Stimulated activated CD4-positive, alpha-beta T cell treated with anti-CD3 and anti-CD28 coated beads, Interleukin-12 subunit alpha, Interleukin-12 subunit beta, amount 100 ng/mL, for 24 hours (primary cell): ENCODE data around the gene SMAP2.
A peak's percentile ranks its signal among the peaks of the same experiment; 100 is the strongest.
"Not testable (repeated sequence)": the region's sequence is repeated elsewhere in the genome, so short reads cannot be mapped to it uniquely, and the experiment has no call there.

Source experiments
- DNase-seq, 2 experiments: peaks; one replicate each; pipeline ENCODE4 v3.0.0-alpha.2; 2020; ENCODE audit warnings: low read depth in 2 of 2

Gene SMAP2

DNA sequence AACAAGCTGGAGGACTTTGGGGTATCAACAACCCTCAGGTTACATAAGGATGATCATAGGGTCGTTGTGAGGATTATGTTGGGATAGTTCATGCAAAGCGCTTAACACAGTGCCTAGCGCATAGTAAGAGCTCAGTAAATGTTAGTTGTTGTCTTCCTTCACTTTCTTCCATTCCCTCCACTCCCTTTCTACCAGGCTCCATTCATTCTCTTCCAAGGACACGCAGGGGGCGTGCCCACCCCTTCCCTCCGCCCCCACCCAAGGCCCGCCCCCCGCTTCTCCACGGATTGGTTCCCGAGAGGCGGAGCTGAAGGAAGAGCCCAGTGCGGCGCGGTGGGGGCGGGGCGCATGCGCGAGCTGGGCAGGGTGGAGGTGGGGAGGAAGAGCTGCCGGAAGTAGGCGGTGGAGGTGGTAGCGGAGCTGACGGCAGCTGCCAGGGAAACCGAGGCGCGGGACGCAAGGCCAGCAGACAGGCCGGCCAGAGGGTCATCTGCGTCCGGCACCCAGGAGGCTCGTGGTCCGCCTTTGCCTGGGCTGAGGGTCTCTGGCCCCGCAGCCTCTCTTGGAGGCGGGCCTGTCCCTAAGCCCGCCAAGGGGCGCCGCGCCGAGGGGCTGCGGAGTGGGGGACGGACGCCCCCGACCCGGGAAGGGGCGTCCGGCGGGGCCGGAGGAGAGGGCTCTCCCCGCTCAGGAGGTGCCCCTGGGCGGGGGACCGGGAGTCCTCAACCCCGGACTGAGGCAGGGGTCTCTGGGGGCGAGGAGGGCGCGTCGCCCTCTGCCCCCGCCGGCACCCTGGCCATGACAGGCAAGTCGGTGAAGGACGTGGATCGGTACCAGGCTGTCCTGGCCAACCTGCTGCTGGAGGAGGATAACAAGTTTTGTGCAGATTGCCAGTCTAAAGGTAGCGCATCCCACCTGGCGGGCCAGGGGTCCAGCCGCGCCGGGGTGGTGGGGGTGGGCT lies at the start of gene SMAP2:
SMAP2 (plus strand) TSS at position 405 of the 961 bp plus-strand sequence; CDS start at position 799, 394 bp downstream.
- peak; percentile 91 to 95 for DNase-seq

GRCh38 chr1:40331403-40331802 lies 42.1 kb upstream of the SMAP2 start:
- not testable (repeated sequence) for DNase-seq

GRCh38 chr1:40332695-40333094 lies 40.8 kb upstream of the SMAP2 start:
- DNase-seq: no peak

DNA sequence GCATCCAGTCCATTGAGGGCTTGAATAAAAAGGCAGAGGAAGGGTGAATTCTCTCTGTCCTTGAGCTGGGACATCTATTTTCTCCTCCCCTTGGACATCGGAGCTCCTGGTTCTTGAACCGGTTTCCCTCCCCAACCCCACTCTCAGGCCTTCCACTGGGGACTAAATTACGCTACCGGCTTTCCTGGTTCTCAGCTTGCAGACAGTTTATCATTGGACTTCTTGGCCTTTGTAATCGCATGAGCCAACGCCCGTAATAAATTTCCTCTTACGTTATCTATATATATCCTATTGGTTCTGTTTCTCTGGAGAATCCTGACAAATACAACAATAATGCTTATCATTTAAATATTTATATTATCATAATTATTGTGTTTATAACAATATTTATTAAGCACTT lies 36.1 kb upstream of the SMAP2 start:
- DNase-seq: no peak

GRCh38 chr1:40338745-40339419 lies 34.6 kb upstream of the SMAP2 start:
- DNase-seq: peak; percentile 77 to 87

DNA sequence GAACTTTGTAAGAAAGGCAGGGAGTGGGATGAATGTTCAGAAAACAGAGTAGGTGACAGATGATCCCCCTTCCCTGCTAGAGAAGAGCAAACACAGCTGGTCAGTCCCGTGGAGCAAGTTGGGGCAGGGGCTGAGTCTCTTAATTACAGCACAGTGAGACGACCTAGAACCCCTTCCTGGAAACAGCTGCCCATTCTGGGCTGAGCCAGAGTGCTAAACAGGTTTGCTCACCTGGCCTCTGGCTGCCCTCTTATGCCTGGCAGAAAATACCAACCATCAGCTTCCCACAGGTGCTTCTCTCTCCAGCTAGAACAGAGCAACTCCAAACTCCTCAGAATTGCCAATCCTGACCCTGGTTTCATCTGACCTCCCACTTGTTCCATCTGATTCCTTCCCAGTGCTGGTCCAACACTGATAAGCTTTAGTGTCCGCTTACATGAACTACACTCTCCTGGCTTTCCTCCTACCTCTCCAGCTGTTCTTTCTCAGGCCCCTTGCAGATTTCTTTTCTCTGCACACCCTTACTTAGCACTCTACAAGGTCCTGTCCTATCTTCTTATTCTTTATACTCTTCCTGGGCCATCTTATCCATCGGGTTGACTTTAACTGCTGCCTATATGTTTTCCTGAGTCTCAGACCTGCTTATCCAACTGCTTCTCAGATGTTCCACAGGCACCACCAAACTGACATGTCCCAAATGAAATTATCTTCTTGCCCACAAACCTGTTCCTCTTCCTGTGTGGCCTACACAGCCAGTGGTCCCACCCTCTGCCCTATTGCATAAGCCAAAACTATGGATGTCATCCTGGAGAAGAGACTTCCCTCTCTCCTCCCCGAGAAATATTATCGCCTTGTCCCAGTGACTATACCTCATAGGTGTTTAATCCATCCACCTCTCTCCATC lies 33.9 kb upstream of the SMAP2 start:
- DNase-seq: no peak

- no peak for DNase-seq
Observed at GRCh38 chr1:40341491-40342380, 31.8 kb upstream of the SMAP2 start.

DNA sequence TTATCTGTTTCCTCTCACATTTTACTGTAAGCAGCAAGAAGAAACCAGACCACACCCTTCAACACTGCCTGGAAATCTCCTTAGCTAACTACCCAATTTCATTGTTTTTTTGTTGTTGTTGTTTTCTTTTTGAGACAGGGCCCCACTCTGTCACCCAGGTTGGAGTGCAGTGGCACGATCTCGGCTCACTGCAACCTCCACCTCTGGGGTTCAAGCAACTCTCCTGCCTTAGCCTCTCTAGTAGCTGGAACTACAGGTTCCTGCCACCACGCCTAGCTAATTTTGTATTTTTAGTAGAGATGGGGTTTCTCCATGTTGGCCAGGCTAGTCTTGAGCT lies 31.2 kb upstream of the SMAP2 start:
- DNase-seq: not testable (repeated sequence)

DNA sequence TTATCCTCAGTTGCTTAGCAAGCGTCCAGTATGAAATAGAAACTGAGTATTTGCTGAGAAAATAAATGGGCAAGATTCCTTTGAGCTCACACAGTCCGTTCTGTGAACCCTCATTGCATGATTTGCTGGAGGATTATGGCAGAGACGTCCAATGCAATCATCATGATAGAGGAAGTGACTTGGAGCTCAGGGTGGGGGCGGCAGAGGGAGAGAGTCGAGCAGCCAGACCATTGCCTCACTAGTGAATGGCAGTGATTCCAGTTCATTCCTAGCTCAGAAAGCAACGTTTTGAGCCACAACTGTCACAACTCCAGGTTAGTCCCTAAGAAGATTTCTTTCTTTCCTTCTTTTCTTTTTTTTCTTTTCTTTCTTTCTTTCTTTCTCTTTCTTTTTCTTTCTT lies 28.9 kb upstream of the SMAP2 start:
- no peak for DNase-seq

DNA sequence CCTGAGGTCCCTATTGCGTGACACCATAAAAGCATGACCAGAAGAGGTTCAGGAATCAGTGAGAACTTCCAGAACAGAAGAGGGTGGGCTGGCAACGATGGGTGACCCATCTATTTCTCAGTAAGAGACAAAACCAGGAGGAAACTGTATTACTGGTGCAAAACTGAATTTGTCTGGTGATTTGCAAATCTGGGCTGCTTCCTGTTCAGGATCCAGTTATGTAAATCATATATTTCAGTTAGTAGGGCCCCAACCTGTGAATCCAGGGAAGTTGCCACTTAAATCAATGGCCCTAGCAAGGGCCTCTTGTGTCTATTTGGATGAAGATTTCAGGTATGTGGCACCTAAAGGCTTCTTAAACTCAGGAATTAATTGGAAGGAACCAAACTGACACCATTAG lies 23.1 kb upstream of the SMAP2 start:
- no peak for DNase-seq

DNA sequence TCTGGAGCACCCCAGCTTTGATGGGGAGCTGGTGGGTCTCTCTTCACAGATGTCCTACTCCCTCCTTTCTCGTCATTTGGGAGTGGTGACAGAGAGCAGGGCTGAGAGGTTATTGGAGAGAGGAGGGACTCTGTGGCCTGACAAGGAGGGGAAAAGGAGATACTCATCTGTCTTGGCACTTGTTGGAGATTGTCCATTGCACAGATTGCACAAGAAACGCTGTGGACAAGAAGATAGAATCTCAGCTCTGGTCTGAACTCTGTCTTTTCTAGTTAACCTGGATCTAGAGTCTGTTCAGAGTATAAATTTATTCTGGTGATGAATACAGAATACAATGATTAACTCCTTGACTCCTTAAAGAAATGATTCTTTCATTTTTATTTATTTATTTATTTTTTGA lies 22.4 kb upstream of the SMAP2 start:
- DNase-seq: no peak

GRCh38 chr1:40352126-40352525 lies 21.4 kb upstream of the SMAP2 start:
- DNase-seq: no peak

- no peak for DNase-seq
Observed at GRCh38 chr1:40353082-40353481, 20.4 kb upstream of the SMAP2 start.

DNA sequence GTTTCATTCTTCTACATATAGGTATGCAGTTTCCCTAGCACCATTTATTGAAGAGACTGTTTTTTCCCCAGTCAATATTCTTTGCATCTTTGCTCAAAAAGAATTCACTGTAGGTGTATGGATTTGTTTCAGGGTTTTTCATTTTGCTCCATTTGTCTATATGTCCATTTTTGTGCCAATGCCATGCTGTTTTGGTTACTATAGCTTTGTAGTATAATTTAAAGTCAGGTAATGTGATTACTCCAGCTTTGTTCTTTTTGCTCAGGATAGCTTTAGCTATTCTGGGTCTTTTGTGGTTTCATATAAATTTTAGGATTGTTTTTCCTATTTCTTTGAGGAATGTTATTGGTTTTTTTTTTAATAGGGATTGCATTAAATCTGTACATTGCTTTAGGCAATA lies 15.9 kb upstream of the SMAP2 start:
- no peak for DNase-seq

DNA sequence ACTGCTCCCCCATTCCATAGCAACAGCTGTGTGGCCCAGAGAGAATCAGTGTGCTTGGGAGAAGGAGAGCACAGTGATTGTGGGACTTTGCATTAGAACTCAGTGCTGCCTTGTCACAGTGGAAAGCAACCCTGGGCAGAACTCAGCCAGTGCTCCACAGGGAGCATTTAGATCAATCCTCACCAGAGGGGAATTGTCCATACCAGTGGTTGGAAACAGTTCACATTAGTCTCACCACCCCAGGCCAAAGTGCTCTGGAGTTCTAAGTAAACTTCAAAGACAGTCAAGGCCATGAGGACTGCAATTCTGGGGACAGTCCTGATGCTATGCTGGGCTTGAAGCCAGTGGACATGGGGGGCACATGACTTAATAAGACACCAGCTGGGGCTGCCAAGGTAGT lies 12.9 kb upstream of the SMAP2 start:
- no peak for DNase-seq

DNA sequence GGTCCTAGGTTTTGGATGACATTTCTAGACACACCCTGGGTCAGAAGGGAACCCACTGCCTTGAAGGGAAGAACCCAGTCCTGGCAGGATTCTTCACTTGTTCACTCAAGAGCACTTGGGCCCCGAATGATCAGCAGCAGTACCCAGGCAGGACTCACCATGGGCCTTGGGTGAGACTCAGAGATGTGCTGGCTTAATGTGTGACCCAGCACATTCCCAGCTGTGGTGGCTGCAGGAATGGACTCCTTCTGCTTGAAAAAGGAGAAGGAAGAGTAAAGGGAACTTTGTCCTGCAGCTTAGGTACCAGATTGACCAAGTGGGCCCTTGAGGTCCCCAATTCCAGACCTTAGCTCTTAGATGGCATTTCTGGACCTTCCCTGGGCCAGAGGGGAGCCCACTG lies 12.3 kb upstream of the SMAP2 start:
- DNase-seq: no peak

DNA sequence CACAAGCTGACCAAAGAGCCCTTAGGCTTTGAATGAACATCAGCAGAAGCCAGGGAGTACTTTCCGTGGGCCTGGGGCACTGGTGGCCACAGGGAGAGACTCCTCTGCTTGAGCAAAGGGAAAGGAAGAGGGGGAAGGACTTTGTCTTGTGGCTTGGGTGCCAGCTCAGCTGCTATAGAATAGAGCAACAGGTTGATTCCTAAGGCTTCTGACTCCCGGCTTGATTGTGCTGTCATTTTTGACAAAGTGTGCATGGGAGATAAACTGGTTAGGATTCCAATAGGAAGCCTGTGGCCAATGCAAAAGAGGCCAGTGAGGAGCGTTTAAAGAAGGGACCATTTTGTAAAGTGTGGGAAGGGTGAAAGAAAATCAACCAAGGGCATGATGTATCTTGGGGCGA lies 11.9 kb upstream of the SMAP2 start:
- no peak for DNase-seq

DNA sequence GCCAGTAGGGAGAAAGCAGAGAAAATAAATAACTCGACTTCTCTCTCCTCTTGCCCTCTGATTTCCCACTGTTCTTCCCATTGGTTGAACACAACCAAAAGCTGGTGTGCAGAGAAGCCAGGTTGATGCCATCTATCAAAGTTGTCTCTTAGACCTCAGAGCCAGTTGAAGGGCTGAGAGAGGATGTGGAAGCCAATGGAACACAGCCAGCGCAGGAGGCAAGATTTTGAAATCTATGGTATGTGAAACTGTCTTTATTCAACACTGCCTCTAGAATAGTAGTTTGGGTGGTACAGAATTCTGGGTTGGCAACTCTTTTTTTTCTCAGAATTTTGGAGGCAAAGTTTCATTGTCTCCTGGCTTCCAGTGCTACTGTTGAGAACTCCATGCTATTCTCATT lies 11.3 kb upstream of the SMAP2 start:
- DNase-seq: no peak

DNA sequence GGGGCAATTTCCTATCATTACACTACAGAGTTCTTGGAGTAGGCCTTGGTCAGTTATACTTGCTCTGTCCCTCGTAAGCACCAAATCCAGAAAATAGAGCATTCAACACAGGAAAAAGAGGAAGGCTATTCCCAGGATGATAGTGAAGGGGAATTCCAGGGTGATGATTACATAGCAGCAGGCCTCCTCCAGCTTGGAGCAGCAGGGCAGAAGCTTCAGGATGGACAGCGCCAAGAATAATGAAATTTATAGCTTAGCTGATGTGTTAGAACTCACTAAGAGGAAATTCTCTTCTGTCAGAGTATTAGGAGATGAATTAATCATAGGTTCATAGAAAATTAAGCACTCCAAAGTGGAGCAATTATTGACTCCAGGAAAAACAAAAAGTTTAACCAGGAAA lies 10.8 kb upstream of the SMAP2 start:
- no peak for DNase-seq

GRCh38 chr1:40363721-40364120 lies 9.8 kb upstream of the SMAP2 start:
- DNase-seq: no peak

DNA sequence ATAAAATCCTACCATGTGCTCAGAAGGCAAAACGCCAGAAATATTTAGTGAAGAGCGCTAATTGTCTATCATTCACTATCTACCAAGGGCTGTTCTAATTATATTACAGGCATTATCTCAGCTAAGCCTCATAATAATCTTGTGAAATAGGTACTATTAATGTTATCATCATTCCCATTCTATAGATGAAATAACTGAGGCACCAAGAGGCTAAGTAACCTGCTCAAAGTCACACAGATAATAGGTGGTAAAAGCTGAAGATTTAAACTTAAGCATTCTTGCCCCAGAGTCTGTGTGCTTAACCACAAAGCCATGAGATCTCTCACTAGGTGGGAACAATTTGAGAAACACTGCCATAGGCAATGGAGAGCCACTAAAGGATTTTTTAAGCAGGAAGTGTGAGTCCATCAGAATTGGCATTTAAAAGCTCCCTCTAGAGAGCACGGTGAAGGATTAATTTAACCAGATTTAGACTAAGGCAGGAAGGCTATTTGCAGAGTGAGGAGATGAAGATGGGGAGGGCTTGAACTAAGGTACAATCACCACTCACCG lies 1.7 kb upstream of the SMAP2 start:
- no peak for DNase-seq
